K562 (cell line): ENCODE data around the gene MRPS26. TPM values are rescaled to one million over a fixed set of nuclear protein-coding genes. Genes with fewer than 3 reads are reported as not detected.

Experiments
- ATAC-seq: fragments of 200-7000 bp; cut with Tn5 transposase; 3 replicates; pipeline ENCODE4 v1.9.1; 2020; ENCODE audit warnings: moderate library complexity
- BruUV-seq: library from RNA; stranded (reverse); fragments of 400-500 nt; replicated peaks from 2 replicates; lab custom pipeline; 2021; lab: Mats Ljungman, UMichigan
- CTCF ChIA-PET: fragments of 300-600 bp; formaldehyde crosslinking; extraction: SDS; loops from one replicate; lab custom pipeline; 2021; ENCODE audit warnings: low intra/inter-chr PET ratio; lab: Yijun Ruan, JAX
- POLR2A ChIA-PET: fragments of 300-600, 350-650 bp; sonication (Branson Sonifier 250); formaldehyde crosslinking; extraction: SDS; loops from one replicate; lab custom pipeline; 2021; ENCODE audit warnings: antibody characterized with exemption, inconsistent platforms; lab: Yijun Ruan, JAX
- DNase-seq, 4 experiments: peaks; one replicate each; pipeline versions ENCODE4 v3.0.0 to v3.0.0-alpha.2; 2011 to 2018; ENCODE audit warnings: low spot score in 3 of 4, mixed read lengths in 3 of 4; ENCODE audit errors: extremely low read depth in 1 of 4
- FAIRE-seq: peaks from 2 replicates; lab custom pipeline; 2011; peaks lifted over from hg19 to GRCh38; lab: Jason Lieb, UNC
- H2AFZ ChIP-seq: 2 replicates; pipeline ENCODE4 v1.6.0; 2011; ENCODE audit warnings: low read depth, low read length, control low read depth, inconsistent platforms
- H3K27ac ChIP-seq: fragments of 200-600 bp; 3 replicates; pipeline ENCODE4 v1.8.0; 2011; ENCODE audit warnings: low read depth, mild to moderate bottlenecking, control low read depth, inconsistent platforms, low read length, moderate library complexity, mixed read lengths; ENCODE audit errors: extremely low read depth
- H3K27me3 ChIP-seq, 2 experiments: fragments of 300-600 bp in 1 of 2; 2 replicates in 1 of 2; 3 replicates in 1 of 2; pipeline versions ENCODE4 v1.6.0 to v1.8.0; 2011; ENCODE audit warnings: inconsistent platforms in 2 of 2, low read length in 2 of 2, mild to moderate bottlenecking in 1 of 2, mixed read lengths in 1 of 2, moderate library complexity in 1 of 2; ENCODE audit not compliant: control insufficient read depth in 2 of 2, insufficient read depth in 2 of 2
- H3K36me3 ChIP-seq: fragments of 300-600 bp; 3 replicates; pipeline ENCODE4 v1.8.0; 2011; ENCODE audit warnings: mild to moderate bottlenecking, low read length, inconsistent platforms; ENCODE audit not compliant: control insufficient read depth, insufficient read depth
- H3K4me1 ChIP-seq, 2 experiments: fragments of 200-600 bp in 1 of 2; replicated peaks in 1 of 2; 2 replicates in 1 of 2; 3 replicates in 1 of 2; pipeline versions ENCODE4 v1.5.1 to v1.8.0; 2011; ENCODE audit warnings: inconsistent platforms in 2 of 2, low read length in 2 of 2, mild to moderate bottlenecking in 1 of 2, mixed read lengths in 1 of 2, moderate library complexity in 1 of 2; ENCODE audit not compliant: control insufficient read depth in 2 of 2, insufficient read depth in 2 of 2
- H3K4me2 ChIP-seq: 2 replicates; pipeline ENCODE4 v1.6.1; 2011; ENCODE audit warnings: low read length, control low read depth, inconsistent platforms, mixed read lengths; ENCODE audit not compliant: insufficient read depth
- H3K4me3 ChIP-seq: fragments of 200-600 bp; sonication (generic), shearing (Covaris generic); 2 replicates; pipeline ENCODE4 v1.5.1; 2016; ENCODE audit warnings: control low read depth, inconsistent platforms
- H3K79me2 ChIP-seq: fragments of 200-600 bp; 3 replicates; pipeline ENCODE4 v1.8.0; 2011; ENCODE audit warnings: low read length, inconsistent platforms; ENCODE audit not compliant: control insufficient read depth, insufficient read depth
- H3K9ac ChIP-seq, 2 experiments: 2 replicates each; pipeline versions ENCODE4 v1.6.0 to v1.6.1; 2011; ENCODE audit warnings: low read depth in 2 of 2, low read length in 2 of 2, control low read depth in 1 of 2, inconsistent platforms in 1 of 2, mild to moderate bottlenecking in 1 of 2, mixed read lengths in 1 of 2; ENCODE audit not compliant: insufficient read depth in 1 of 2
- H3K9me1 ChIP-seq: one replicate; pipeline ENCODE4 v1.6.0; 2011; ENCODE audit warnings: inconsistent platforms, mild to moderate bottlenecking, low read length, moderate library complexity; ENCODE audit not compliant: control insufficient read depth, insufficient read depth
- H3K9me3 ChIP-seq: replicated peaks from 2 replicates; pipeline ENCODE4 v1.5.1; 2011; ENCODE audit warnings: low read depth, low read length, inconsistent platforms; ENCODE audit not compliant: control insufficient read depth, insufficient read depth
- H4K20me1 ChIP-seq: replicated peaks from 2 replicates; pipeline ENCODE4 v1.6.1; 2011; ENCODE audit warnings: low read length, inconsistent platforms, mixed read lengths; ENCODE audit not compliant: control insufficient read depth, insufficient read depth
- AFF4 ChIP-seq: sonication (generic); formaldehyde crosslinking; IDR thresholded peaks from 2 replicates; pipeline ENCODE4 v1.8.0; 2023; ENCODE audit warnings: mild to moderate bottlenecking, missing genetic modification reagents
- MCM5 ChIP-seq: fragments of 450-650 bp; IDR thresholded peaks from 2 replicates; pipeline ENCODE4 v1.6.1; 2016; ENCODE audit warnings: low read depth
- MEIS2 ChIP-seq: fragments of 450-650 bp; IDR thresholded peaks from 2 replicates; pipeline ENCODE4 v1.6.1; 2014; ENCODE audit warnings: mild to moderate bottlenecking; ENCODE audit not compliant: partially characterized antibody
- RCOR1 ChIP-seq, 2 experiments: IDR thresholded peaks; 2 replicates each; pipeline ENCODE4 v1.6.1; 2012; ENCODE audit warnings: low read depth in 2 of 2, low read length in 2 of 2, borderline replicate concordance in 1 of 2, improper control_type of control experiment in 1 of 2
- RNF2 ChIP-seq: sonication (generic); IDR thresholded peaks from 2 replicates; pipeline ENCODE4 v1.6.1; 2016
- SMARCA4 ChIP-seq: fragments of 450-650 bp; IDR thresholded peaks from 2 replicates; pipeline ENCODE4 v1.6.1; 2016
- THAP7 ChIP-seq: fragments of 250-450 bp; sonication (Bioruptor Pico); IDR thresholded peaks from 2 replicates; pipeline ENCODE4 v1.5.0; 2021
- ZBTB2 ChIP-seq: fragments of 450-650 bp; IDR thresholded peaks from 2 replicates; pipeline ENCODE4 v1.6.1; 2016; ENCODE audit warnings: antibody characterized with exemption
- ZNF134 ChIP-seq: fragments of 250-450 bp; sonication (Bioruptor Pico); conservative IDR thresholded peaks from 2 replicates; pipeline ENCODE4 v1.4.0; 2020
- ZNF511 ChIP-seq: sonication (generic); formaldehyde crosslinking; IDR thresholded peaks from 2 replicates; pipeline ENCODE4 v1.8.0; 2022; ENCODE audit warnings: mild to moderate bottlenecking, missing genetic modification reagents
- ZNF609 ChIP-seq: sonication (generic); formaldehyde crosslinking; IDR thresholded peaks from 2 replicates; pipeline ENCODE4 v1.8.1; 2023; ENCODE audit warnings: missing genetic modification reagents, mild to moderate bottlenecking, borderline replicate concordance
- WGBS: fragments of 100-300 bp; shearing (Covaris generic); methylation state at CpG from one replicate; pipeline ENCODE4 v1.1.6; 2016; ENCODE audit warnings: low coverage, mixed read lengths; ENCODE audit not compliant: insufficient coverage; ENCODE audit errors: missing lambda C conversion rate; 5-methylcytosine and 5-hydroxymethylcytosine counted together
- in situ Hi-C: fragments of 300-500 bp; cut with MboI; formaldehyde crosslinking; loops from 4 replicates; pipeline ENCODE4 v1.15.0; 2018; ENCODE audit warnings: inconsistent platforms, mixed read lengths
- intact Hi-C: fragments of 100-400 bp; cut with micrococcal nuclease; formaldehyde crosslinking; loops from 2 replicates; pipeline ENCODE4 v1.14.2; 2022
- polyA plus RNA-seq, 8 experiments: library from polyadenylated mRNA; depleted of rRNA in 4 of 8; stranded (reverse) in 5 of 8; unstranded in 3 of 8; fragments of >200 nt; fragmentation: Nextera tagmentation in 2 of 8; fragmentation: Illumina TruSeq in 1 of 8; extraction: Ambion mirVana in 2 of 8; extraction: Trizol in 1 of 8; gene quantifications; 2 replicates each; pipeline versions ENCODE4 v1.2.1 to v1.2.3, GENCODE V29; 2011 to 2014; ENCODE audit warnings: inconsistent platforms in 1 of 8, missing spikeins in 1 of 8
- total RNA-seq, 7 experiments: library from RNA; depleted of rRNA in 6 of 7; stranded (reverse); fragments of >200 nt in 6 of 7; fragmentation: Illumina TruSeq in 2 of 7; extraction: Trizol in 2 of 7; gene quantifications; 2 replicates each; pipeline versions ENCODE4 v1.2.1 to v1.2.3, GENCODE V29; 2011 to 2021; ENCODE audit warnings: low replicate concordance in 1 of 7

The MRPS26 gene
- total and polyA plus RNA-seq, 9 of the 15 experiments (the other 6 are each of a cell fraction or from before 2014, with no cell fraction given): 2.7 to 70.5 (median 28.8) TPM

GRCh38 chr20:3082306-3082951, 36.6 kb downstream of the MRPS26 start:
- no peak overlapping the region for H3K27ac ChIP-seq
- ATAC-seq: no peak
- H3K79me2 ChIP-seq: no peaks in the 10 kb centered on the region
- H3K9me1 ChIP-seq: peaks cover 3% of the 10 kb centered on the region
- FAIRE-seq: no peak
- no peak for DNase-seq
- BruUV-seq: no TSS peak
- no peak overlapping the region for H3K4me2 ChIP-seq
- H3K4me3 ChIP-seq: no peak overlapping the region
- no peaks in the 10 kb centered on the region for H4K20me1 ChIP-seq
- ChIA-PET POLR2A (no interaction called here), CTCF (no interaction called here)
- no peaks in the 10 kb centered on the region for H3K9me3 ChIP-seq
- H3K4me1 ChIP-seq: peaks cover 10 to 28% of the 10 kb centered on the region in 2 experiments; a peak in 4 of 5 replicates
- 73% methylated on average over 8 of the region's 71 CpGs for WGBS
- intact Hi-C loops: no loop called here
- no peaks in the 10 kb centered on the region for H3K36me3 ChIP-seq
- no peak overlapping the region for H3K9ac ChIP-seq
- in situ Hi-C loops: no loop called here
- H3K27me3 ChIP-seq: no peaks in the 10 kb centered on the region
- no peak overlapping the region for H2AFZ ChIP-seq
- TF ChIP-seq ZNF609 (no peak), THAP7 (CRISPR knock-in tag) (no peak), SMARCA4 (no peak), RCOR1 (IDR thresholded peaks at IDR 0.05; ENCODE audit: borderline replicate concordance in 1 of 2, low read depth in 2 of 2, low read length in 2 of 2) (no peak), ZNF511 (CRISPR knock-in tag) (no peak), MEIS2 (no peak), ZNF134 (CRISPR knock-in tag) (no peak), AFF4 (CRISPR knock-in tag) (no peak), MCM5 (no peak), ZBTB2 (no peak), RNF2 (no peak)
